ENCODE measurements around the gene AIG1.

The AIG1 gene

DNA sequence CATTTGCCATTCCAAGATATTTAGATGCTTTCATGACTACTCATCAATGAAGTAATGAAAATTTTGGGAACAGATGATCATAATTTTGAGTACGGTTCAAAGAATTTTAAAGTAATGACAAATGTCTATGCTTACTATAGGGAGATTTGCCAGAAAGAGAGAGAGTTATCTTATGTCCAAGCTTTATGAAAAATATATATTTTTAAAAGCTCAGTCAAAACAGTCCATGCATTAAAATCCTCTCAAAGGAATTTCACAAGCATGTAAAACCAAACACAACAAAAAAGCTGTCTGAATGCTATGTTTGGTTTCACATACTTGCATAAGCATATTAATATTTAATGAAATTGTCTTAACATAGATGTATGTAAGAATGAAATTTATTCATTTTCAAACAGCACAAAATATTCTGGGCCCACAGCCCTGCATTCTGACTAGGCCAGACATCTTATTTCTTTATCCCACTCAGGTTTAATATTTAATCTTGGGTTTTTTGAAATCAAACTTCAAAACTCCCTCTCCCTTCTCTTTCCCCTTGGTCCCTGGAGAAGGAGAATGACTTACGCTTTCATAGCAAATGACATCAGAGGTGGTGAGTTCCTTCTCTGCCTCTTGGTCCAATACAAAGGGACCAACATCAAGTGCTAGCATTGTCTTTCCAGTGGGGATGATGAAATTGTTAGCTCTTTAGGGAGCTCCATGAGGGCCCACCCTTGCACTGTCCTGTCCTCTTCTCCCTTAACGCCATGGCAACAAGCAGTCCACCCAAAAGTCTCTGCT lies 295.6 kb downstream of the AIG1 start:
- ChIA-PET POLR2A (no interaction called here), CTCF (no interaction called here)
- TF ChIP-seq ARNT (IDR thresholded peaks at IDR 0.05) (no peak), FOXA1 (IDR thresholded peaks at IDR 0.05) (no peak), NFRKB (IDR thresholded peaks at IDR 0.05) (no peak)
- no peak for DNase-seq (ENCODE audit: extremely low spot score)

DNA sequence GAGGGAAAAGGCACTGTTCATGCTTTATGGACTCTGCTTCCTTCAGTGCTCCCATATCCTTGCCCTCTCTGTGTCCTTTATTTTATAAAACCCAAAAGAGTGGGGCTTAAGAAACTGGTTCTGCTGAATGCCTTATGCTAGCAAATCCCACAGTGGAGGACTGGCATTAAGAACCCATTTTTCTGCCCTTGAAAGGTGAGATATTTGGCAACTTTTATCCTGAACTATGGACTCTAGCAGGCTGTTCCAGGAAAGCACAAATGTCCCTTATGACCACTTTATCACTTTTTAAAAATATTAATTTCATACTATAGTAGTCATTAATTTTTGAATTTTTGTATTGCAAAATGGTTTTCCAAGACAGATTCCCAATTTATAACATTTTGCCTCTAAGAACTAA lies 296.5 kb downstream of the AIG1 start:
- TF ChIP-seq NFRKB (IDR thresholded peaks at IDR 0.05): no peak
- TF ChIP-seq SP1 (IDR thresholded peaks at IDR 0.05): no peak
- no peak for TF ChIP-seq ZNF384 (IDR thresholded peaks at IDR 0.05)
- TF ChIP-seq FOXM1 (IDR thresholded peaks at IDR 0.05; ENCODE audit: borderline replicate concordance): no peak
- ChIA-PET CTCF (no interaction called here), POLR2A (no interaction called here)
- DNase-seq (ENCODE audit: extremely low spot score): no peak

DNA sequence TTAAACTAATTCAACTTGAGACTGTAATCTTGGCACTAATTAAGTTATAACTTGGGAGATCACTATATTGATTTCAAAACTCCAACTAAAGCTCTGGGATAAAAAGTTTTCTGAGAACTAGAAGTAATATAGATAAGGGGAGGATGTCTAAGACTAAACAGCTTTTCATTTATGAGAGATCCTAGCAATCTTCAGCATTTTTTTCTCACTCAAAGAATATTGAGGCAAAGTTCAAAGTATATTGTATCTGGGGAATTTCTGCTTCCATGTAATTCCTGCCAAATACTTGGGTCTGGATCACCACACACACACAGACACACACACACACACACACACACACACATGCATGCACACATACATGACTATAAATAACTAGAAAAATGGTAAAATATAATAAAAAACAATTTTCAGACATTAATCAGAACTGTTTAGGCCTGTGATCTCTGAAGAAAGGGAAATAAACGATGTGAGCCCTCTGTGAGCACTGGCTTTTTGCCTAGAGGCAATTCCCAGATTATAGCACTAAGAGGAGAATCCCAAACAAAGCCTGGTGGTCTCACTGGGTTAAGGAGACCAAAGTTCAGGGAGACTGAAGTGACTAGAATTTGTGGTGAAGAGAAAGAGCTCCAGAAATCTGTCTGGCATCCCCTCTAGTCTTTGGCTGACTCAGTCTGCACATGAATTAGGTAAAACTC lies 297.0 kb downstream of the AIG1 start:
- ChIA-PET POLR2A (no interaction called here), CTCF (interaction anchor here (0.7 kb wide), 1 partner anchor 655 kb away, joined by 4 read pairs; no protein-coding TSS in a partner anchor)
- TF ChIP-seq FOXM1 (IDR thresholded peaks at IDR 0.05; ENCODE audit: borderline replicate concordance) (no peak), NFRKB (IDR thresholded peaks at IDR 0.05) (no peak), L3MBTL2 (conservative IDR thresholded peaks at IDR 0.05) (no peak), TARDBP (IDR thresholded peaks at IDR 0.05) (no peak), ELF4 (IDR thresholded peaks at IDR 0.05) (no peak), ZNF384 (IDR thresholded peaks at IDR 0.05) (no peak), ARNT (IDR thresholded peaks at IDR 0.05) (no peak), SP1 (IDR thresholded peaks at IDR 0.05) (no peak), BHLHE40 (IDR thresholded peaks at IDR 0.05; ENCODE audit: borderline replicate concordance) (no peak), FOXA1 (IDR thresholded peaks at IDR 0.05) (no peak), SUZ12 (IDR thresholded peaks at IDR 0.05) (no peak), LEF1 (IDR thresholded peaks at IDR 0.05; ENCODE audit: borderline replicate concordance) (no peak)
- TF ChIP-seq, protein P1, sequence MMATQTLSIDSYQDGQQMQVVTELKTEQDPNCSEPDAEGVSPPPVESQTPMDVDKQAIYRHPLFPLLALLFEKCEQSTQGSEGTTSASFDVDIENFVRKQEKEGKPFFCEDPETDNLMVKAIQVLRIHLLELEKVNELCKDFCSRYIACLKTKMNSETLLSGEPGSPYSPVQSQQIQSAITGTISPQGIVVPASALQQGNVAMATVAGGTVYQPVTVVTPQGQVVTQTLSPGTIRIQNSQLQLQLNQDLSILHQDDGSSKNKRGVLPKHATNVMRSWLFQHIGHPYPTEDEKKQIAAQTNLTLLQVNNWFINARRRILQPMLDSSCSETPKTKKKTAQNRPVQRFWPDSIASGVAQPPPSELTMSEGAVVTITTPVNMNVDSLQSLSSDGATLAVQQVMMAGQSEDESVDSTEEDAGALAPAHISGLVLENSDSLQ (IDR thresholded peaks at IDR 0.05): no peak
- no peak for DNase-seq (ENCODE audit: extremely low spot score)

DNA sequence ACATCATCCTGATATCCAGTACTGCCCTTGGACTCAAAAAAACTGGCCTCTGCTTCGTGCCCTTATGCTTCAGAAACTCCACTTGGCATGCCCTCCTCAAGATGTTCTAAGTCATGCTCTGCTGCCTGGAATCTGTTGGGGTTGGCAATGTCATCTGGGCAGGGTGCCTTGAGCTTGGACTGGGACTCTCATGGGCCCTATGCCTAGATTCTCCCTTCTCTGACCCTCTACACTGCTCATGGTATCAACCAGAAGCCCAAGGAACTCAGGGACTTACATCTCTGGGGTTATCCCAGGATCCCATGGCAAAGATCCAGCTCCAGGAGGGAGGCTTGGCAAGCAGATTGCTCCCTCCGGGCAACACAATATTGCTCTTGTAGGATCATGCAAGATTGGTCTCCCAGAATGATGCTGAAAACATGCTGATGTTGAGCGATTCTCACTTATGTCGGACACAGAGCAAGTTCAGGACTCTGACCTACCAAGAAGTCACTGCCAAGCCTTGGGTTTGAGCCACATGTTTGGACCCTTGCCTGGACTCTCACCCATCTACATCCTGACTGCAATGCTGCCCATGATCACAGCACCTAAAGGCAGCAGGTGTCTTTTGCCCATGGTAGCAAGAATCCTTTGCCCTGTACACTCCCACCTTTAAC lies 301.0 kb downstream of the AIG1 start:
- DNase-seq (ENCODE audit: extremely low spot score): no peak
- POLR2A ChIA-PET: no interaction called here
- CTCF ChIA-PET: no interaction called here
- TF ChIP-seq, protein P1 (IDR thresholded peaks at IDR 0.05): no peak
- TF ChIP-seq LEF1 (IDR thresholded peaks at IDR 0.05; ENCODE audit: borderline replicate concordance): no peak
- no peak for TF ChIP-seq FOXK2 (IDR thresholded peaks at IDR 0.05)
- no peak for TF ChIP-seq ELF4 (IDR thresholded peaks at IDR 0.05)
- TF ChIP-seq BHLHE40 (IDR thresholded peaks at IDR 0.05; ENCODE audit: borderline replicate concordance): no peak
- TF ChIP-seq ZNF384 (IDR thresholded peaks at IDR 0.05): no peak
- no peak for TF ChIP-seq FOXM1 (IDR thresholded peaks at IDR 0.05; ENCODE audit: borderline replicate concordance)
- no peak for TF ChIP-seq TARDBP (IDR thresholded peaks at IDR 0.05)
- TF ChIP-seq L3MBTL2 (conservative IDR thresholded peaks at IDR 0.05): no peak
- TF ChIP-seq HDGF (IDR thresholded peaks at IDR 0.05; ENCODE audit: borderline replicate concordance): no peak
- no peak for TF ChIP-seq NFRKB (IDR thresholded peaks at IDR 0.05)
- no peak for TF ChIP-seq ARNT (IDR thresholded peaks at IDR 0.05)
- no peak for TF ChIP-seq CTBP1 (IDR thresholded peaks at IDR 0.05; ENCODE audit: borderline replicate concordance)
- no peak for TF ChIP-seq SP1 (IDR thresholded peaks at IDR 0.05)

DNA sequence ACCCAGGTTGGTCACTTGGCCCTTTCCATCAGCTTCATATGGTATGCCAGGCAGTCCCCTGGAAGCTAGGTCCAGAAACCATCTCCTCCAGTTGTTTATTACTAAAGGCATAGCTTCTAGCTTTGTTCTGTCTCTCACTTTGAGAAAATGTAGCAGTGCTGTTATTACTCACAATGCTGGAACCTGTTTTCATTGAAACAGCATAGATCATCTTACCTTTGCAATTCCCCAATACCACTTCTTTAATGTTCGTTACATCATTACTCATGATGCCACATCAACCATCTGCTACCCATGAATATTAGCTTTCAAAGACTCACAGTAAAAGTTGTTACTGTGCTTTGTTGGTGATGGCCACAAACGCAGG lies 301.5 kb downstream of the AIG1 start:
- TF ChIP-seq HDGF (IDR thresholded peaks at IDR 0.05; ENCODE audit: borderline replicate concordance): no peak
- TF ChIP-seq L3MBTL2 (conservative IDR thresholded peaks at IDR 0.05): no peak
- no peak for TF ChIP-seq LEF1 (IDR thresholded peaks at IDR 0.05; ENCODE audit: borderline replicate concordance)
- TF ChIP-seq NFRKB (IDR thresholded peaks at IDR 0.05): no peak
- no peak for TF ChIP-seq FOXK2 (IDR thresholded peaks at IDR 0.05)
- TF ChIP-seq BHLHE40 (IDR thresholded peaks at IDR 0.05; ENCODE audit: borderline replicate concordance): no peak
- TF ChIP-seq ARNT (IDR thresholded peaks at IDR 0.05): no peak
- no peak for TF ChIP-seq SUZ12 (IDR thresholded peaks at IDR 0.05)
- TF ChIP-seq TARDBP (IDR thresholded peaks at IDR 0.05): no peak
- TF ChIP-seq SP1 (IDR thresholded peaks at IDR 0.05): no peak
- no peak for TF ChIP-seq ZNF384 (IDR thresholded peaks at IDR 0.05)
- TF ChIP-seq FOXM1 (IDR thresholded peaks at IDR 0.05; ENCODE audit: borderline replicate concordance): no peak
- TF ChIP-seq, protein P1 (IDR thresholded peaks at IDR 0.05): no peak
- DNase-seq (ENCODE audit: extremely low spot score): no peak
- POLR2A ChIA-PET: no interaction called here
- CTCF ChIA-PET: no interaction called here

DNA sequence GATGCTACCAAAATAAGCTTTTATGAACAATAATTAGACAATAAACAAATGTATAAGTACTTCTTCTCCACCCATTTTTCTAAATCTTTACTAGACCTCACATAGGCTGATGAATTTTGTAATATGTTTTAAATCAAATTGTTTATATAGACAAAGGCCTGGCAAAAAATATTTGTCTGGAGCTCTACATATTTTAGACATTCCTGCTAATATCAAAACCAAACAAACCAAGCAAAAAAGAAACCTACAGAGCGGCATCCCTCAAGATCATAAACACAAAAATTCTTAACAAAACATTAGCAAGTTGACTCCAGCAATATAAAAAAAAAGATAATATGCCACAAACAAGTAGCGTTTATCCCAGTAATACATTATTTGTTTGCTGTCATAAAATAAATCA lies 302.6 kb downstream of the AIG1 start:
- TF ChIP-seq FOXA1 (IDR thresholded peaks at IDR 0.05): no peak
- TF ChIP-seq ARNT (IDR thresholded peaks at IDR 0.05): no peak
- TF ChIP-seq TARDBP (IDR thresholded peaks at IDR 0.05): no peak
- TF ChIP-seq LEF1 (IDR thresholded peaks at IDR 0.05; ENCODE audit: borderline replicate concordance): no peak
- no peak for TF ChIP-seq ELF4 (IDR thresholded peaks at IDR 0.05)
- TF ChIP-seq SP1 (IDR thresholded peaks at IDR 0.05): no peak
- TF ChIP-seq CTBP1 (IDR thresholded peaks at IDR 0.05; ENCODE audit: borderline replicate concordance): no peak
- DNase-seq (ENCODE audit: extremely low spot score): no peak
- CTCF ChIA-PET: no interaction called here
- POLR2A ChIA-PET: no interaction called here
